ENCODE results near the gene FGD6. TPM values are rescaled to one million over a fixed set of nuclear protein-coding genes. Genes with fewer than 3 reads are reported as not detected.

FGD6 gene
- total and polyA plus RNA-seq, 3 donors from 2014 or later: 4.8 to 13.6 (median 13.1) TPM

DNA sequence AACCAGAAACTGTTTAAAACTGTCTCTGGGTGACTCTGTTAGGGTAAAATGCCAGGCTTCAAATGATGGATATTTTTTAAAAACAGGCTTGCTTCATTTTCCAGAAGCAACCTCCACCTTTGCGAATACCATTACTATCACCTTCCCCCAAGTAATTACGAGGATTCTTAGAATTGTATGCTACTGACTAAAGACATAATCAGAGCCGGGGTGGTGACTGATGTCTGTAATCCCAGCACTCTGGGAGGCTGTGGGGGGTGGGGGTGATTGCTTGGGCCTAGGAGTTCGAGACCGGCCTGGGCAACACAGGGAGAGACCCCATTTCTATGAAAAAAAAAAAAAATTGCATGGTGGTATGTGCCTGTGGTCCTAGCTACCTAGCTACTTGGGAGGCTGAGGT, 38.3 kb downstream of the FGD6 start:
- intact Hi-C loops (cut with DNase I; ENCODE audit: low total_unique reads): no loop called here
- 77 to 79% methylated on average over 5 of the region's 5 CpGs for WGBS, 2 donors
- DNase-seq: no peak

DNA sequence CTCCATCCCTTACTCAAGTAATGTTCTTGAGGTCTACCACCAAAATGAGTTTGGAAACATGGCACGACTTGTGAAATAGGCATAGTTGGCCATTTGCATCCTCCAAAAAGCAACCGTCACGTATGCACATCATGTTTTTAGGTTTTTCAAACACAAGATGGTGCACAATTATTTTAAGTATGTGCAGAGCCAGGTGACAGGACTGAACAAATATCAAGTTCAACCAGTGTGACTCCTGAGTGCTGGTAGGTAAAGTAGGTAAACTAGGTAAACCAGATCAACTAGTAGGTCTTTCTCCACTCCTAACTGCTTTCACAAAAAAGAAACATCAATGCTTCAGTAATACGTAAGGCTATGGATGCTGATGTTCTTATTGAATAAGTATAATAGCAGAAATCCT, 39.1 kb downstream of the FGD6 start:
- no peak for TF ChIP-seq POLR2A (IDR thresholded peaks at IDR 0.05)
- TF ChIP-seq, protein P1, sequence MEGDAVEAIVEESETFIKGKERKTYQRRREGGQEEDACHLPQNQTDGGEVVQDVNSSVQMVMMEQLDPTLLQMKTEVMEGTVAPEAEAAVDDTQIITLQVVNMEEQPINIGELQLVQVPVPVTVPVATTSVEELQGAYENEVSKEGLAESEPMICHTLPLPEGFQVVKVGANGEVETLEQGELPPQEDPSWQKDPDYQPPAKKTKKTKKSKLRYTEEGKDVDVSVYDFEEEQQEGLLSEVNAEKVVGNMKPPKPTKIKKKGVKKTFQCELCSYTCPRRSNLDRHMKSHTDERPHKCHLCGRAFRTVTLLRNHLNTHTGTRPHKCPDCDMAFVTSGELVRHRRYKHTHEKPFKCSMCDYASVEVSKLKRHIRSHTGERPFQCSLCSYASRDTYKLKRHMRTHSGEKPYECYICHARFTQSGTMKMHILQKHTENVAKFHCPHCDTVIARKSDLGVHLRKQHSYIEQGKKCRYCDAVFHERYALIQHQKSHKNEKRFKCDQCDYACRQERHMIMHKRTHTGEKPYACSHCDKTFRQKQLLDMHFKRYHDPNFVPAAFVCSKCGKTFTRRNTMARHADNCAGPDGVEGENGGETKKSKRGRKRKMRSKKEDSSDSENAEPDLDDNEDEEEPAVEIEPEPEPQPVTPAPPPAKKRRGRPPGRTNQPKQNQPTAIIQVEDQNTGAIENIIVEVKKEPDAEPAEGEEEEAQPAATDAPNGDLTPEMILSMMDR (IDR thresholded peaks at IDR 0.05): no peak
- no peak overlapping the region for H3K27ac ChIP-seq
- no peak for DNase-seq
- H3K36me3 ChIP-seq (ENCODE audit: low read depth, missing control alignments): no peaks in the 10 kb centered on the region
- H3K9me3 ChIP-seq: no peaks in the 10 kb centered on the region
- no peak overlapping the region for H3K4me3 ChIP-seq
- peaks cover 11% of the 10 kb centered on the region for H3K4me1 ChIP-seq
- intact Hi-C loops (cut with DNase I; ENCODE audit: low total_unique reads): no loop called here
- no peaks in the 10 kb centered on the region for H3K27me3 ChIP-seq
- 80 to 96% methylated on average over 4 of the region's 4 CpGs for WGBS, 2 donors

More for the DNA sequence above, 38.3 kb downstream of the FGD6 start:
- Histone ChIP-seq H3K27ac (no peak overlapping the region), H3K4me3 (no peak overlapping the region), H3K36me3 (ENCODE audit: low read depth, missing control alignments) (no peaks in the 10 kb centered on the region), H3K27me3 (no peaks in the 10 kb centered on the region), H3K4me1 (peaks cover 2% of the 10 kb centered on the region), H3K9me3 (no peaks in the 10 kb centered on the region)
- TF ChIP-seq POLR2A (IDR thresholded peaks at IDR 0.05): no peak
- TF ChIP-seq, protein P1 (IDR thresholded peaks at IDR 0.05): no peak

DNA sequence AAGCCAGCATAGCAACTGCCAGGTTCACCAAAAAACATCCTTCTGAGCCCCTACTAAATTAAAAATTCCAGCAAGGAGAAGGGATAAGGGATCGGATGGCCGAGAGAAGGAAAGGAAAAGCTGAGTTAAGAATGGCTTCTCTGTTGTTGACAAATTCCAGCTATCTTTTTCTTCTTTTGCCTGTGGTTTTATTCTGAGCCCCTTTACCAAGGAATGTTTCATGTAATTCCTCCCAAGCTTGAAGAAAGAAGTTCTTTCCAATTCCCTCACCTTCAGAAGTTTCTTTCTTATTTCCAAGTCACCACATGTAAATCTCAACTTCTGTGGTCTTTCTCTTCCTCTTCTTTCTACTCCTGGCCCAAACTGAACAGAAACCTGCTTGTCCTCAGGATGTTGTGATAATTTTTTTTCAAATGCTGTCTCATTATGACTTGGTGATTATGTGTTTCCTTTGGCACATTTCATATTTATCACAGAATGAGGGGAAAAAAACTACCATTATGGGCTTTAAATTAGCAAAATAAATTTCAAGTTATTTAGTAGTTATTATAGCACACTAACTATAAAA, 40.0 kb downstream of the FGD6 start:
- Histone ChIP-seq H3K27ac (no peak overlapping the region), H3K4me3 (no peak overlapping the region), H3K27me3 (no peaks in the 10 kb centered on the region), H3K9me3 (no peaks in the 10 kb centered on the region), H3K4me1 (peaks cover 16% of the 10 kb centered on the region), H3K36me3 (ENCODE audit: low read depth, missing control alignments) (no peaks in the 10 kb centered on the region)
- DNase-seq: no peak
- intact Hi-C loops (cut with DNase I; ENCODE audit: low total_unique reads): no loop called here
- TF ChIP-seq, protein P1 (IDR thresholded peaks at IDR 0.05): no peak
- TF ChIP-seq POLR2A (IDR thresholded peaks at IDR 0.05): no peak
- WGBS, 2 donors: 90 to 91% methylated on average over 2 of the region's 2 CpGs

DNA sequence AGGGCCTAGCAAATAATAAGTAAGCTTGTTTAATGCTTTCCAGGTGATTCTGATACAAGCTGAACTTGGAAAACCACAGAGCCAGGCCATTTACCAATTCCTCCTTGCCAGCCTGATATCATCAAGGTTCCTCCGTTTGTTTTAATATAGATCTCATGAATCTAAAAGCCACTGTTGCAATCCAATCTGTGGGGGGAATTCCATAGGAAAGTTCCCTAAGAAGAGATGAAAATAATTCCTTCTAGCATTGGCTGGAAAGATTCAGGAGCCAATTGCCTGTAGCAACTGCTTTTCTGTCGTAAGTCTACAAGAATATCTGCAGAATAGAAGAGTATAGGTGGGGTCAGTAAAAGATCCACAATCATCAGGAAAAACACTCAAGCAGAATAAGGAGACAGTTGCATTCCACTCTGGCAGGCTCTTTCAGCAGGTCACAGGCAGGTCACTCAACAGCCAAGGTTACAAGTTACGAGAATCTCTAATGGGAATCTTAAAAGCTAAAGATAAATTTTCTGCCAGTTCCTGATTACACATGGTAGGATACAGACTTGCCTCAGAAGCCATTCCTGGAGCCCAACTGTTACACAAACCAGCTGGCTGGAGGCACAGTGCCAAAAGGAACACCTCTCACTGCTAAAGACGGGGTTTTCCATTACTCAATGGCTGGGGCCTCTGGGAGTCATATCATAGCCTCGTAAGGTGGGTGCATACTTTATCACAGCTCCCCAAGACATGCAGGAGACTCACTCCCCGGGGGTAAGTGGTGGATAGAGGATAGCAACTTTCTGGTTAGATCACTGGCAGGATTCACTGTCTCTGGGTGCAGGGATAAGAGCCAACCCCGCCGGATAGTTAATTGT, 43.6 kb downstream of the FGD6 start:
- Histone ChIP-seq H3K27me3 (no peaks in the 10 kb centered on the region), H3K4me3 (no peak overlapping the region), H3K4me1 (peaks cover 16% of the 10 kb centered on the region), H3K9me3 (no peaks in the 10 kb centered on the region), H3K27ac (peak overlapping the region in 1 of 2 donors; percentile 21), H3K36me3 (ENCODE audit: low read depth, missing control alignments) (no peaks in the 10 kb centered on the region)
- DNase-seq: peak; percentile 68
- 36 to 58% methylated on average over 8 of the region's 8 CpGs for WGBS, 2 donors
- intact Hi-C loops (cut with DNase I; ENCODE audit: low total_unique reads): no loop called here
- no peak for TF ChIP-seq POLR2A (IDR thresholded peaks at IDR 0.05)
- TF ChIP-seq, protein P1 (IDR thresholded peaks at IDR 0.05): no peak

Data from testis (tissue), 3 donors.